Panc1 (cell line): ENCODE measurements around the gene TMEM97. TPM values are rescaled to one million over a fixed set of nuclear protein-coding genes. Genes with fewer than 3 reads are reported as not detected.

Source experiments
- ATAC-seq: fragments of 200-7000 bp; cut with Tn5 transposase; 2 replicates; pipeline ENCODE4 v1.9.1; 2020; ENCODE audit warnings: mild to moderate bottlenecking, moderate library complexity
- BruUV-seq: library from RNA; stranded (reverse); fragments of 400-500 nt; replicated peaks from 2 replicates; lab custom pipeline; 2021; lab: Mats Ljungman, UMichigan
- CTCF ChIA-PET: fragments of 300-600 bp; sonication (Branson Sonifier 250); formaldehyde crosslinking; loops from one replicate; lab custom pipeline; 2022; ENCODE audit warnings: antibody characterized with exemption; lab: Charles Lee
- POLR2A ChIA-PET: fragments of 300-600 bp; sonication (Branson Sonifier 250); formaldehyde crosslinking; loops from one replicate; lab custom pipeline; 2022; ENCODE audit warnings: antibody characterized with exemption; lab: Charles Lee
- DNase-seq: peaks from one replicate; pipeline ENCODE4 v3.0.0-alpha.2; 2010; ENCODE audit warnings: low read depth, low spot score
- H3K27ac ChIP-seq: 2 replicates; pipeline ENCODE4 v1.5.1; 2011; ENCODE audit warnings: mild to moderate bottlenecking, low read length, inconsistent platforms
- H3K27me3 ChIP-seq: fragments of 200-500 bp; sonication (Bioruptor generic); 2 replicates; pipeline ENCODE4 v1.6.0; 2014; ENCODE audit warnings: low read length, inconsistent platforms; ENCODE audit not compliant: control insufficient read depth, insufficient read depth
- H3K36me3 ChIP-seq: fragments of 200-500 bp; sonication (Bioruptor generic); 2 replicates; pipeline ENCODE4 v1.5.1; 2014; ENCODE audit warnings: inconsistent platforms, mild to moderate bottlenecking, low read length, moderate library complexity; ENCODE audit not compliant: control insufficient read depth, insufficient read depth
- H3K4me1 ChIP-seq: 2 replicates; pipeline ENCODE4 v1.5.1; 2011; ENCODE audit warnings: inconsistent platforms, mild to moderate bottlenecking, low read length, moderate library complexity; ENCODE audit not compliant: control insufficient read depth, insufficient read depth
- H3K4me3 ChIP-seq, 2 experiments: 2 replicates each; pipeline ENCODE4 v1.5.1; 2011 to 2012; ENCODE audit warnings: low read depth in 2 of 2, low read length in 2 of 2, mild to moderate bottlenecking in 2 of 2, inconsistent platforms in 1 of 2, moderate library complexity in 1 of 2
- H3K9me3 ChIP-seq: fragments of 200-500 bp; sonication (Bioruptor generic); 2 replicates; pipeline ENCODE4 v1.5.1; 2014; ENCODE audit warnings: low read depth, mild to moderate bottlenecking, inconsistent platforms, low read length, moderate library complexity; ENCODE audit not compliant: control insufficient read depth, insufficient read depth
- CTCF ChIP-seq: fragments of 450-650 bp; IDR thresholded peaks from 2 replicates; pipeline ENCODE4 v1.5.1; 2017; ENCODE audit warnings: mild to moderate bottlenecking
- POLR2AphosphoS5 ChIP-seq: IDR thresholded peaks from 2 replicates; pipeline ENCODE4 v1.6.1; 2012; ENCODE audit warnings: mild to moderate bottlenecking, low read depth, low read length, moderate library complexity
- REST ChIP-seq, 2 experiments: IDR thresholded peaks; 2 replicates each; pipeline ENCODE4 v1.6.1; 2011 to 2012; ENCODE audit warnings: low read depth in 2 of 2, control low read depth in 1 of 2, low read length in 1 of 2, mild to moderate bottlenecking in 1 of 2, moderate library complexity in 1 of 2; ENCODE audit not compliant: insufficient read depth in 1 of 2
- SIN3A ChIP-seq: IDR thresholded peaks from 2 replicates; pipeline ENCODE4 v1.6.1; 2012; ENCODE audit warnings: low read depth, mild to moderate bottlenecking, low read length, moderate library complexity, borderline replicate concordance; ENCODE audit not compliant: insufficient read depth
- TCF7L2 ChIP-seq: IDR thresholded peaks from 2 replicates; pipeline ENCODE4 v1.6.1; 2011; ENCODE audit warnings: mild to moderate bottlenecking, low read depth, low read length, inconsistent platforms
- in situ Hi-C: cut with HindIII; loops from 2 replicates; pipeline ENCODE4 v1.10.0; 2016; ENCODE audit warnings: low sequenced_read_pairs, low pct_unique_long_range_greater_than_20kb
- intact Hi-C: fragments of 100-400 bp; cut with micrococcal nuclease; formaldehyde crosslinking; loops from one replicate; pipeline ENCODE4 v1.10.0; 2022; ENCODE audit not compliant: unreplicated experiment
- total RNA-seq: library from RNA; stranded (reverse); gene quantifications from one replicate; pipeline ENCODE4 v1.2.1, GENCODE V29; 2021; ENCODE audit not compliant: unreplicated experiment

The TMEM97 gene
- total RNA-seq, 1 experiment from 2014 or later, result 78.7 TPM

GRCh38 chr17:28344011-28344410 lies 25.0 kb downstream of the TMEM97 start:
- CTCF ChIA-PET, result no interaction called here
- no peak overlapping the region for H3K4me3 ChIP-seq
- intact Hi-C loops, result no loop called here
- H3K27me3 ChIP-seq, result no peaks in the 10 kb centered on the region
- no peak for TF ChIP-seq SIN3A
- TF ChIP-seq TCF7L2, result no peak
- no peak for TF ChIP-seq REST (IDR thresholded peaks at IDR 0.05; ENCODE audit: insufficient read depth in 1 of 2, low read depth in 2 of 2, low read length in 1 of 2)
- TF ChIP-seq POLR2AphosphoS5, result no peak
- TF ChIP-seq CTCF, result no peak
- no peak overlapping the region for H3K27ac ChIP-seq
- H3K4me1 ChIP-seq, result peaks cover 26% of the 10 kb centered on the region
- DNase-seq, result no peak
- no peaks in the 10 kb centered on the region for H3K9me3 ChIP-seq
- BruUV-seq, result no TSS peak
- H3K36me3 ChIP-seq, result peaks cover 2% of the 10 kb centered on the region; the same call in 1 of the 2 replicates
- no peak for ATAC-seq
- POLR2A ChIA-PET, result interaction anchor here (0.6 kb wide), 1 partner anchor 463 kb away, joined by 9 read pairs; no protein-coding TSS in a partner anchor
- in situ Hi-C loops, result no loop called here

- DNase-seq (no peak), ATAC-seq (no peak)
- Histone ChIP-seq H3K4me3 (no peak overlapping the region), H3K27me3 (no peaks in the 10 kb centered on the region), H3K9me3 (no peaks in the 10 kb centered on the region), H3K4me1 (peaks cover 26% of the 10 kb centered on the region), H3K27ac (no peak overlapping the region), H3K36me3 (peaks cover 2% of the 10 kb centered on the region; the same call in 1 of the 2 replicates)
- no TSS peak for BruUV-seq
- intact Hi-C loops (no loop called here), in situ Hi-C loops (no loop called here)
- POLR2A ChIA-PET, result interaction anchor here (0.6 kb wide), 1 partner anchor 102 kb away, joined by 4 read pairs; no protein-coding TSS in a partner anchor
- CTCF ChIA-PET, result no interaction called here
- TF ChIP-seq CTCF, result no peak
- no peak for TF ChIP-seq SIN3A
- no peak for TF ChIP-seq TCF7L2
- TF ChIP-seq POLR2AphosphoS5, result no peak
- no peak for TF ChIP-seq REST (IDR thresholded peaks at IDR 0.05; ENCODE audit: insufficient read depth in 1 of 2, low read depth in 2 of 2, low read length in 1 of 2)
These were observed 25.5 kb downstream of the TMEM97 start for GRCh38 chr17:28344435-28344901.
